AG10803 (cell line): ENCODE results near the gene SORBS1.

Experiments
- DNase-seq: peaks from one replicate; pipeline ENCODE4 v3.0.0; 2010; ENCODE audit warnings: low read depth
- H3K4me3 ChIP-seq: 2 replicates; pipeline ENCODE4 v1.5.1; 2011; ENCODE audit warnings: mild to moderate bottlenecking, low read length, control low read depth
- CTCF ChIP-seq: conservative IDR thresholded peaks from 2 replicates; pipeline ENCODE4 v1.5.1; 2011; ENCODE audit warnings: mild to moderate bottlenecking, low read length, control low read depth, inconsistent platforms

SORBS1 gene

GRCh38 chr10:95321554-95322301 is 239.4 kb downstream of the SORBS1 start:
- no peak for DNase-seq
- H3K4me3 ChIP-seq = no peak overlapping the region
- TF ChIP-seq CTCF = no peak

GRCh38 chr10:95319239-95319638 is 241.9 kb downstream of the SORBS1 start:
- TF ChIP-seq CTCF = no peak
- no peak for DNase-seq
- no peak overlapping the region for H3K4me3 ChIP-seq

- H3K4me3 ChIP-seq = no peak overlapping the region
- no peak for TF ChIP-seq CTCF
- DNase-seq = no peak
These were observed 245.7 kb downstream of the SORBS1 start for GRCh38 chr10:95315509-95315908.

- DNase-seq = no peak
- no peak overlapping the region for H3K4me3 ChIP-seq
- no peak for TF ChIP-seq CTCF
These were observed 246.8 kb downstream of the SORBS1 start for GRCh38 chr10:95314192-95314918.

GRCh38 chr10:95312986-95313495 is 248.1 kb downstream of the SORBS1 start:
- TF ChIP-seq CTCF = no peak
- H3K4me3 ChIP-seq = no peak overlapping the region
- no peak for DNase-seq

- TF ChIP-seq CTCF = no peak
- H3K4me3 ChIP-seq = no peak overlapping the region
- DNase-seq = no peak
These were observed 248.9 kb downstream of the SORBS1 start for GRCh38 chr10:95312257-95312656.

GRCh38 chr10:95309958-95310357 is 251.2 kb downstream of the SORBS1 start:
- no peak for DNase-seq
- no peak for TF ChIP-seq CTCF

More at GRCh38 chr10:95309958-95310357, 251.2 kb downstream of the SORBS1 start:
- H3K4me3 ChIP-seq = no peak overlapping the region
